Measurements from ENCODE around the gene HINT2. TPM values are rescaled to one million over a fixed set of nuclear protein-coding genes. Genes with fewer than 3 reads are reported as not detected.

HINT2 gene
- total RNA-seq, 4 donors from 2014 or later = 23.4 to 32.4 (median 27.5) TPM

DNA sequence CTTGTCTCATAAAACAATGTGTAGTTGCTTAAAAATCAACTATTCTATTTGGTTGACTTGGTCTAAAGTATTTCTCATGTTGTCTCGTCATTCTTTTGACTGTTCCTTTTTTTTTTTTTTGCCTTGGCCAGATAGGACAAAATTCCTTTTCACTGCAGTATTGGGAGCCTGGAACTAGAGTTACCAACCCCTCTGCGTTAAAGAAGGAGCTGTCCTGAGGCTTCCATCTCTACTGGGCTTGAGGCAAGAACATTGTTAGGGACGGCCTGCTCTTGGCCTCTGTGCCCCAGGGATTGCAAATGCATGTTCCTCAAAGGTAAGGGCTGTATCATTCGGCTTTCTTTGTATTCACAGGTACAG, 24.8 kb downstream of the HINT2 start:
- no peak for DNase-seq (ENCODE audit: extremely low spot score)
- Histone ChIP-seq H3K27me3 (no peaks in the 10 kb centered on the region), H3K4me1 (peaks cover 28 to 48% (median 47%) of the 10 kb centered on the region in 4 donors), H3K27ac (replicated peaks in 1 of 4) (peak overlapping the region in 1 of 4 donors; percentile 91), H3K9me3 (no peaks in the 10 kb centered on the region), H3K36me3 (no peaks in the 10 kb centered on the region), H3K4me3 (peak overlapping the region in 1 of 4 donors; percentile 68)
- intact Hi-C loops (cut with DNase I) = loop anchor here (2.0 kb wide), 2 partner anchors 37 to 93 kb away; no protein-coding TSS in a partner anchor
- TF ChIP-seq POLR2AphosphoS5 (IDR thresholded peaks at IDR 0.05) = no peak
- no peak for TF ChIP-seq POLR2A (IDR thresholded peaks at IDR 0.05; ENCODE audit: low read depth)
- TF ChIP-seq EP300 (IDR thresholded peaks at IDR 0.05) = no peak
- TF ChIP-seq, protein P1, sequence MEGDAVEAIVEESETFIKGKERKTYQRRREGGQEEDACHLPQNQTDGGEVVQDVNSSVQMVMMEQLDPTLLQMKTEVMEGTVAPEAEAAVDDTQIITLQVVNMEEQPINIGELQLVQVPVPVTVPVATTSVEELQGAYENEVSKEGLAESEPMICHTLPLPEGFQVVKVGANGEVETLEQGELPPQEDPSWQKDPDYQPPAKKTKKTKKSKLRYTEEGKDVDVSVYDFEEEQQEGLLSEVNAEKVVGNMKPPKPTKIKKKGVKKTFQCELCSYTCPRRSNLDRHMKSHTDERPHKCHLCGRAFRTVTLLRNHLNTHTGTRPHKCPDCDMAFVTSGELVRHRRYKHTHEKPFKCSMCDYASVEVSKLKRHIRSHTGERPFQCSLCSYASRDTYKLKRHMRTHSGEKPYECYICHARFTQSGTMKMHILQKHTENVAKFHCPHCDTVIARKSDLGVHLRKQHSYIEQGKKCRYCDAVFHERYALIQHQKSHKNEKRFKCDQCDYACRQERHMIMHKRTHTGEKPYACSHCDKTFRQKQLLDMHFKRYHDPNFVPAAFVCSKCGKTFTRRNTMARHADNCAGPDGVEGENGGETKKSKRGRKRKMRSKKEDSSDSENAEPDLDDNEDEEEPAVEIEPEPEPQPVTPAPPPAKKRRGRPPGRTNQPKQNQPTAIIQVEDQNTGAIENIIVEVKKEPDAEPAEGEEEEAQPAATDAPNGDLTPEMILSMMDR (IDR thresholded peaks at IDR 0.05) = no peak
- WGBS = 31% methylated on average over 4 of the region's 4 CpGs

DNA sequence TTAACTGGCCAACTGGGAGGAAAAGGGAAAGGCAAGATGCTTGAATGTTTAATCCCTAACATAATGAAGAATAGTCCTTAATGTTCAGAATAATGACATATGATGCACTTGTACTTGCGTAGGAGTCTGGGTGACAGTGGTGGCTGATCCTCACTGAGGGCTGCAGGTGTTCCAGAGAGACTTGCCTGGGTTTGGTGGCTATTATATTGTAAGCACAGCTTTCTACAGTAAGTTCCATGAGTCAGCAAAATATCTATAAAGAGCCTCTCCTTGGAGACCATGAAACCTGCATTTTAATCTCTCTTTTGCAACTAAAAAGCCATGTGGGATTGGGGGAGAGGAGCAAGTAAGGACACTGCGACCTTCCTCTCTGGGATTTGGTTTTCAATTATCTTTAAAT, 25.3 kb downstream of the HINT2 start:
- H3K4me1 ChIP-seq = peaks cover 28 to 43% (median 42%) of the 10 kb centered on the region in 4 donors
- no peaks in the 10 kb centered on the region for H3K36me3 ChIP-seq
- no peak for DNase-seq (ENCODE audit: extremely low spot score)
- H3K27me3 ChIP-seq = no peaks in the 10 kb centered on the region
- H3K9me3 ChIP-seq = no peaks in the 10 kb centered on the region
- TF ChIP-seq, protein P1 (IDR thresholded peaks at IDR 0.05) = no peak
- TF ChIP-seq POLR2A (IDR thresholded peaks at IDR 0.05; ENCODE audit: low read depth) (no peak), EP300 (IDR thresholded peaks at IDR 0.05) (no peak), POLR2AphosphoS5 (IDR thresholded peaks at IDR 0.05) (no peak)
- WGBS = 100% methylated on average over 2 of the region's 2 CpGs
- H3K27ac ChIP-seq (replicated peaks in 1 of 4) = no peak overlapping the region
- H3K4me3 ChIP-seq = no peak overlapping the region
- intact Hi-C loops (cut with DNase I) = no loop called here

DNA sequence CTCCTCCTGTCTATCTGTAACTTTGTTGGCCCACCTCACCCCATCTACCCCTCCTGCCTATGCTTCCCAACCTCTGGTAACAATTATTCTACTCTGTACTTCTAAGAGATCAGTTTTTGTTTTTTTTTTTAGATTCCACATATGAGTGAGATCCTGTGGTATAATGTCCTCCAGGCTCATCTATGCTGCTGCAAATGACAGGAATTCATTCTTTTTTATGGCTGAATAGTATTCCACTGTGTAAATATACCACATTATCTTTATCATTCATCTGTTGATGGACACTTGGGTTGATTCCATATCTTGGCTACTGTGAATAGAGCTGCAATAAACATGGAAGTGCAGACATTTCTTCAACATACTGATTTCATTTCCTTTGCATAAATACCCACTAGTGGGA, 31.4 kb downstream of the HINT2 start:
- Histone ChIP-seq H3K4me1 (no peaks in the 10 kb centered on the region), H3K36me3 (no peaks in the 10 kb centered on the region), H3K9me3 (no peaks in the 10 kb centered on the region), H3K4me3 (no peak overlapping the region), H3K27me3 (no peaks in the 10 kb centered on the region), H3K27ac (replicated peaks in 1 of 4) (no peak overlapping the region)
- intact Hi-C loops (cut with DNase I) = no loop called here
- no peak for DNase-seq (ENCODE audit: extremely low spot score)
- TF ChIP-seq POLR2AphosphoS5 (IDR thresholded peaks at IDR 0.05) (no peak), POLR2A (IDR thresholded peaks at IDR 0.05; ENCODE audit: low read depth) (no peak), EP300 (IDR thresholded peaks at IDR 0.05) (no peak)
- TF ChIP-seq, protein P1 (IDR thresholded peaks at IDR 0.05) = no peak

GRCh38 chr9:35781066-35781465, 33.8 kb downstream of the HINT2 start:
- Histone ChIP-seq H3K4me3 (no peak overlapping the region), H3K4me1 (no peaks in the 10 kb centered on the region), H3K27me3 (no peaks in the 10 kb centered on the region), H3K27ac (replicated peaks in 1 of 4) (no peak overlapping the region), H3K36me3 (no peaks in the 10 kb centered on the region), H3K9me3 (no peaks in the 10 kb centered on the region)
- intact Hi-C loops (cut with DNase I) = no loop called here
- TF ChIP-seq POLR2A (IDR thresholded peaks at IDR 0.05; ENCODE audit: low read depth) = no peak
- no peak for TF ChIP-seq EP300 (IDR thresholded peaks at IDR 0.05)
- TF ChIP-seq POLR2AphosphoS5 (IDR thresholded peaks at IDR 0.05) = no peak
- TF ChIP-seq, protein P1 (IDR thresholded peaks at IDR 0.05) = no peak
- WGBS = 73% methylated on average over 2 of the region's 2 CpGs
- DNase-seq (ENCODE audit: extremely low spot score) = no peak

DNA sequence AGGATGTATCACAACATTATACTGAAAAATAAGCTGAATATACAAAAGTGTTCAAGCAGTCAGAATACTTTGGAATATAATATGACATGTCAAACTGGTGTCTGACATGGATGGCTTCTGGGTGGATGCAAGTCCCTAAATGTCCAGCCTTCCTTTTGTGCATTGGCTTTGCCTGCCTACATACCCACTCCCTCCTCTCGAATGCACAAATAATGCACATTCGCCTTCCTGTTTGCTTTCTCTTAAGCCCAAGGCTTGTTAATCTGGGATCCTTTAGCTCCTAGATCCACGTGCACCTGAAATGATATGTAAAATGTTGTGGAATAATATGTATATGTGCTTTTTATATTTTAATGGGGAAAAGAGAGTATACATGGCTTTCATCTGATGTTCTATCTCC, 36.3 kb downstream of the HINT2 start:
- Histone ChIP-seq H3K36me3 (no peaks in the 10 kb centered on the region), H3K27ac (replicated peaks in 1 of 4) (no peak overlapping the region), H3K4me3 (no peak overlapping the region), H3K4me1 (no peaks in the 10 kb centered on the region), H3K27me3 (no peaks in the 10 kb centered on the region), H3K9me3 (no peaks in the 10 kb centered on the region)
- TF ChIP-seq EP300 (IDR thresholded peaks at IDR 0.05) = no peak
- no peak for TF ChIP-seq POLR2AphosphoS5 (IDR thresholded peaks at IDR 0.05)
- TF ChIP-seq, protein P1 (IDR thresholded peaks at IDR 0.05) = no peak
- no peak for TF ChIP-seq POLR2A (IDR thresholded peaks at IDR 0.05; ENCODE audit: low read depth)
- intact Hi-C loops (cut with DNase I) = no loop called here
- WGBS = 92% methylated on average over 3 of the region's 3 CpGs
- DNase-seq (ENCODE audit: extremely low spot score) = no peak
